HG02852 (cell line): ENCODE measurements around the gene MPDZ.

Source experiments
- ATAC-seq: cut with Tn5 transposase; IDR thresholded peaks from one replicate; pipeline ENCODE4 v1.9.1; 2021; ENCODE audit warnings: mild to moderate bottlenecking, moderate library complexity; ENCODE audit not compliant: unreplicated experiment

The MPDZ gene

DNA sequence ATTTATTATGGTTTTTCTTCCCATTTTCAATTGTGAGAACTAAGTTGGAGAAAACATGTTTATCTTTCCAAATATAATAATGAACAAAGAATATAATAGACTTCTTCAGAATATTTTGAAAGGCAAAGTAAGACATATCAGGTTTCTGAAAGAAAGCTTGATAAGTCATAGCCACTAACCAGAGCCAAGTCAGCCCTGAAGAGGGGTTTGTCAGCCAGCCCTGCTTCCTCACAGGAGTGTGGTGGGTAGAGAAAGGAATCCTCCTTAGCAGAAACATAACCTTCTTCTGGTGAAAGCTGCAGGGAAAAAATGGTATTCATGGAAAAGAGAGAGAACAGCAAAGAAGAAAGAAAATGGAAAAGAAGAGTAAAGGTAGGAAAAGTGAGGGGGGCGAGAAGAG lies 93.4 kb downstream of the MPDZ start:
- ATAC-seq = no peak

DNA sequence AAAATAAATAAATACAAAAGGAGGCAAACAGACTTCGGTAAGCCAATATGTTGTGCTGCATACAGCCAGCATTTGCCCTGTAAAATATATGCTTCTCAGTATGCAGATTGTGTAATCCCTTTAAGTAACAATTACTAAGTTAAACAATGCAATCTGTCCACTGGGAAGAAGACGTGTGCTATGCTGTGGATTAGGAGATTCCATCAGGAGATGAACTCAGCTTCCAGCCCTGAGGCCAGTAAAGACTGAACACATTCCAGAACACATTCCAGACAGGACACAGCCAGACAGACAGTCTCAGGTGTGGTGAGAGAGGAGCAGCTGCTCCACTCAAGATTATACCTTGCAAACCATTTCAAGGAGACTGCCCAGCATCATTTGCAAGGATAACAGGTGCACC lies 97.8 kb downstream of the MPDZ start:
- ATAC-seq = no peak

DNA sequence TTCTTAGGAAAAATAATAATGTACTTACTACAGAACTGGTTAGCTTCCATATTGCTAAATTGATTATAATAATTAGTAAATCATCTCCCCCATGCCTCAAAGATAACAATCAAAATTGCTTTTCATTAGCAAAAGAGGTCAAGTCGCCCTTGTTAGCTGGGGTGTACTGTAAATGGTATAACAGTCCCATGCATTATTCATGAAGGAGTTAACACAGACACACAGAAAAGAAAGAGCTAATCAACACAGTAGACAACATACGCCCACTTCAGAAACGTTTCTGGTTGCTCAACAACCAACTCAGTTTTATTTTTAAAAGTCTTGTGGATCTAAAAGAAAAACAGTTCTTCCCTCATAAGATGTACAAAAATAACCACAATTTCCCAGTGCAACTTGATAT lies 100.2 kb downstream of the MPDZ start:
- ATAC-seq = no peak

DNA sequence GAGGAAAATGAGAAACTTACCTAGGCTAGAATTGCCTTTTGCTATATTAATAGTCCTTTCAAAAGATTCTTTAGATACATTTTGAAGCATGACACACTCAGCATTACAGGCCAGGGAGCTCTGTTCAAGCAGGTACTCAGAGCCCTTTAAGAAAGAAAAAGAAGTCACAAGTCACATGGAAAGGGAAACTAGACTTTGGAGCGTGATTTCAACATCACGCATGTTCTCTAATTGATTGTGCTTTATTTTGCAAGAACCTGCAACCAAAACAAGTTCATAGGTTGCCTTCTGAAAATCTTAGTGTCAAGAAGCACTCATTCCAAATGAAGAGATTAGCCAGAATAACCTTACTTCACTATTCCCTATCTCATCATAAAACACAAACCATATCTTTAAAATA lies 103.8 kb downstream of the MPDZ start:
- no peak for ATAC-seq

DNA sequence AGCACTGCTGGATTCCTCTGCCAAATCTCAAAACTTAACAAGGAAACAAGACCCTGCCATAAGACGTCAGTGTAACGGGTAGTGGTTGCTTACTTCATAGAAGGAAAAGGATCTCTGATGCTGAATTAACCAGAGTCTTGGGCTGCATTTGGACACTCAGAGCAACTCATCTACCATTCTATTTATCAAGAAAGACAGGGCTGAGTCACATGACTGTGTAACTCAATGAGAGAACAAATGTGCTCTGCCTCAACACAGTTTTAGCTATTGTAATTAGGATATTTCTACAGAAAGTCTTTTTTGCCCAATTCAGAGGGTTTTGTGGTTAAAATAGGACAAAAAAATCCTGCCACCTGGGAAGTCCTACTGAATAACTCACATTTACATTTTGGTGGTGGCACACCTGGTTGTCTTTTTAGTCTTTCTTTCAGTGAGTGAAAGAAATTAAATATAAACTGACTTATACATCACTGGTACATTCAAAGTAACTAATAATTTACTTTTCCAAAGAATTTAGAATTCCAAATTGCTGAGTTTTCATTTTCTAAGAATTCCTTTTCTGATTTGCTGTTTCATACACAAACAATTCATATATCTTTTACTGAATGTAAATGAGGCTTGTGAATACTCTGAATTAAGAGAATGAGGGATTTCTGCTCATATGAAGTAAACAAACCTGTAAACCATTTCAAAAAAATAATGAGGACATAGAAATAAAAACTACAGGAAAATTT lies 104.4 kb downstream of the MPDZ start:
- ATAC-seq = no peak

DNA sequence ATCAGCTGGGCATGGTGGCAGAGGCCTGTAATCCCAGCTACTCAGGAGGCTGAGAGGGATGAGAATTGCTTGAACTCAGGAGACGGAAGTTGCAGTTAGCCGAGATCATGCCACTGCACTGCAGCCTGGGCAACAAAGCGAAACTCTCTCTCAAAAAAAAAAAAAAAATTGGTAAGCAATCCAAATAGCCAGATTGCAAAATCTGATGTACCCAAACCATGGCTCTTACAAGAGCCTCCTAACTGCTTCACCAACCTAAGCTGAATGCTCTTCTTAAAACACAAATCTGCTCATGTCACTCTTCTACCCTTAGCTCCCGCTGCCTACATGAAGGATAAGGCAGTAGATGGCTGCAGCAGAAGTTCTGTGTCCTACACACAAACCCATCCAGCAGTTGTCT lies 105.9 kb downstream of the MPDZ start:
- no peak for ATAC-seq

DNA sequence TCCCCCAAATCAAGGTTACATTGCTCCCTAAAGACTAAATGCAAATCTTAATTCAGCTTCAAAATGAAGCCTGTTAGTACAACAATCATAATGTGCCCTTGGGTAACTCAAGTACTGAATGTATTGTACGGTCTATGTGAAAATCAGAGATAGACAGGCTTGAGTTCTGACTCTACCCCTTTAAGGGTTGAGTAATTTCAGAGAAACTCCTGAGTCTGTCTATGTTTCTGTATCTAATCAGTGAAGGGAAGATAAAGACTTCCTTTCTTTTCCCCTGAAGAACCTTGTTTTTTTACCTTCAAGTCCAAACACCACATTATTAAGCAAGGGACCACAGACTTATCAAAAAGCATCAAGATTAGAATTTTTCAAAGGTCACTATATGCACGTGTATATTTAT lies 108.2 kb downstream of the MPDZ start:
- ATAC-seq = no peak

DNA sequence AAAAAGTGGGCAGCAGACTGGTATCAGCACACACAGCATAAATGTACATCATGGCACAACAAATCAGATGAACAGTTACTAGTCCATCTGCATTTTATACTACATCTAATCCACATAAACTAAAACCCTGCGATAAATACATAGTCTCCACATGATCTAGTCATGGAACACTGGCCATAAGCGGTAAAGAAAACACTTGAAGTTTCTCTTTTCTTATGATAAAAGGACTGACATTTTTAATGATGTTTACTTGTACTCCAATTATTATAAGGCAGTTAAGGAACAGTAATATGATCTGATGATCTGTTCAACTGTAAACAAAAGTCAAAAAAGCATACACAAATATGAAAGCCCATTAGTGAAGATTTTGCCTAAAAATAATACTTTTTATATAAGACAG lies 112.5 kb downstream of the MPDZ start:
- no peak for ATAC-seq

DNA sequence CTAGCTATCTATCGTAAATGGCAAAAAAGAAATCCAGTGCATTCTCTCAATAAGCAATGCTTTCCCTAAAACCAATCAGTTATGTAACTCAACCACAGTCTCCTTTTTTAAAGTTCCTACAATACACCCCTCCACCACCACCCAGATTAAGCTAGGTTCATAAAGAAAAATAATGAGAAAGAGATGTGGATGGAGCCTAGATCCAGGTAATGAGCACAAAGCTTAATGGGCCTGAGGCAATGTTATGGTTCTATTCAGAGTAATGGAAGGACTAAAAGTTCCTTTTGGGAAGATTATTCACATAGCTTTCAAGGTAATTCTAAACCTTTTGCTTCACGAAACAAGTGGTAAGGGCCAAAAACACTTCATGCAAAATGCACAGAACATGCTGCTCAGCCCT lies 113.5 kb downstream of the MPDZ start:
- ATAC-seq = no peak

DNA sequence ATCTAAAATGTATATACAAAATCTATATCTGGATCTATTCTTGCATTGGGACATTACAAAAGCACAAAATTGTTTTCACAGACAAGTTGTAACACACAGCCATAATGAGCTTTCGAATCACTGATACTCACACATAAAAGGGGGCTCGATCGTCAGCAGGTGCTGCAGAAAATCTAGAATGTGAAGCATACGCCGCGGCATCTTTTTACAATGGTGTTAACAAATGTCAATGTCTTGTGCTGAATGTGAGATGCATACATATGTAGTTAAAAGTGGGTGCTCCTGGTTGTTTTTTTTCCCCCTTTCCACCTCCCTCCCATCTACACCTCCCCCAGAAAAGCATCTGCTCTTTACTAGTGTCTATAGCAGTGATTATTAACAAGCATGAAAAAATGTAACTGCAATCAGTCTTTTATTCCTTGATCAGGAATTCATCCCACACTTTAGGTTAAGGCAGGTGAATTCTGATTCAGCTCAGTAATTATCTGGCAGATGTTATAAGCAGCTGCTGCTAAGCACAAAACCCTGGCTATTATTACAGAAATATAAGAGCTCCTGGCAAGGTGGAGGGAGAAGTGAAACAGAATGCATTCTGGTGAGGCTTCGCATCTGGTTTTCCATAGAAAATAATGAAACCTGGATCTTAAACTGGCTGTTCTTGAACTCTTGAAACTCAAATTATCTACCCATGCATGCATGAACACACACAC lies 114.1 kb downstream of the MPDZ start:
- ATAC-seq = no peak

DNA sequence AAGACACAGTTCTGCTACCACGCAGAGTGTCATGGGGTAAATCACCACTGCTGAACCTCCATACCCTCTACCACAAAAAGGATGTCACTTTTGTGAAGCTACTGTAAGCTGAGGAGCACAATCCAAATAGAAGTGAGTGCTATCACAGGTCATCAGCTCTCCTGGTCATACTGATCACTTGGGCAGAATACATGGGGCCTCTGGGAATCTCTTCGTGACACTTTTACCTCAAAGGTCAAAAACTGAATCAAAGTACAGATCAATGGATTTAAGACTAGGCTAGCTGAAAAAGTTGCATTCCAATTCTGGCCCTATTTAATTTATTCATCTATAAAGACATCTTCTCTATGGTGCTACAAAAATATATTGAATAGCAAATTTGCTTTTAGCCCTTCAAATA lies 115.5 kb downstream of the MPDZ start:
- no peak for ATAC-seq

DNA sequence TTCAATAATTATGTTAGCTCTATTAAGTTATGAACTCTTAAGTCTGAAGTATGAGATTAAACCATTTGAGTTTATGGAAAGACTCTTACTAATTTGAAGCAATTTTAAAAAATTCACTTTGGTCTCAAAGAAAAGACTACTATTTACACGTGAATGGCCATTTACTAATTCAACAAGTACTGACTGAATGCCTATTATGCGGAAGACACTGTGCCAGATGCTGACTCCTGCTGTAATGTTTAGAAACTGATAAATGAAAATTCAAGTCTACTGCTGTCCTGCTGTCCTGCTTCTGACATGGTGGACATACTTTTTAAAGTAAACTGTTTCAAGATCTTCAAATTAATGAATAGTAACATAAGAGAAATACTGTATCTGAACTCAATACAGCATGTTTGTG lies 116.2 kb downstream of the MPDZ start:
- no peak for ATAC-seq

DNA sequence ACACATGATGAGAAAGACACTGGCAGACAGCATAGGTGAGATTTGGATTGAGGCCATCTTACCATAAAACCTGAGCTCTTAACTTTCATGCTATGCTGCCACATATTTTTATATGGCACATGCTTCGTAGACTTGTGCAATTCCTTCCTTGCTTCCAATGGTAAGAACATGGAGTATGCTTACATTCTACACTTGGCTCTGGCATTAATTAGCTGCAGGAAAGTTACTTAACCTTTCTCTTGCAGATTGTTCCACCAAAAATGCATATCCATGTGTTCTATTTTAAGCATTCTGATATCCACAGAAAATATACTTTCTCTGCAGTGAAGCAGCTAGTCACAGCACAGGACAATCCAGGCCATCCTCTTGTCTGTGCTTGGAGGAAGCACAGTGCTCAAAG lies 119.4 kb downstream of the MPDZ start:
- ATAC-seq = no peak

DNA sequence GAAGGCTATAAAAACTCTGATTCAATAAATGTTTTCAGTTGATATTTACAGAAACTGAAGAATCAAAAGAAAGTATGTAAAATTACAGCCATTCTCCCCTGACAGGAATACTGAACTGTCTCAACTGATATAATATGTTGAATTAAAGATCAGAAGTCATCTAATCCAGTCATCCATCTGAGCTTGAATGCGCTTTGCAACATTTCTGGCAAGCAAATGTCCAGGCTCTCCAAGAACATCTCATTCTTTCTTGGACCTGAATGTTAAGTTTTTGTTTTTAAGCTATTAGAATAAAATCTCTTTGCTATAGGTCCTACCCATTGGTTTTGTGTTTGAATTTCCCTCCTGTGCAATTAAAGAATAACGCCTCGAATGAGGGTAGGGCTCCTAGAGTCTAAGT lies 120.5 kb downstream of the MPDZ start:
- no peak for ATAC-seq

DNA sequence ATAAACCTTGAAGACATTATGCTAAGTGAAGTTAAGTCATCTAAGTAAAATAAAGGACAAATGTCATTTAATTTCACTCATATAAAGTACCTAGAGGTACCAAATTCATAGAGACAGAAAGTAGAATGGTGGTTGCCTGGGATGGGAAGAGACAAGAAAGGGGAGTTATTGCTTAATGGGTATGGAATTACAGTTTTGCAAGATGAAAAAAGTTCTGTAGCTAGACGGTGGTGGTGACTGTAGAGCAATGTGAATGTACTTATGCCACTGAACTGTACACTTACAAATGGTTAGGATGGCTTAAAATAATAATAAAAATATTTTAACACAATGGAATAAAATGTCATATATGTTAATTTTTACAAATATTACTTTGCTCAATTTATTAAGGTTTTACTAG lies 128.0 kb downstream of the MPDZ start:
- ATAC-seq = no peak

DNA sequence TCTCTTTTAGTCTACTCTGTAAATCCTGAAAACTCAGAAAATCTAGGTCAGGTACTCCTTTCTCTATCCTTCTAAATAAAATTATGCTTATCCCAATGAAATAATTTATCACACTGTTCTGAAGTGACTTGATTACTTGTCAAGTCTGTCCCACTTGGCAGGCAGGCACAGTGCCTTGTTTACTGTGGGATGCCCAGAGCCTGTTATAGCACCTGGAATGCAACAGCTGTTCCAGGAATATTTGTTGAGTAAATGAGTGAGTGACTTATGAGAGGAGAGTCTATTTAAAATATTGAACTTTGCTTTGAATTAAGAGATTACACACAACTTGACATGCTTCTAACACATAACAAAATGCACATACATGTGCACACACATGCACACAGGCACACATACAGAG lies 130.0 kb downstream of the MPDZ start:
- no peak for ATAC-seq

DNA sequence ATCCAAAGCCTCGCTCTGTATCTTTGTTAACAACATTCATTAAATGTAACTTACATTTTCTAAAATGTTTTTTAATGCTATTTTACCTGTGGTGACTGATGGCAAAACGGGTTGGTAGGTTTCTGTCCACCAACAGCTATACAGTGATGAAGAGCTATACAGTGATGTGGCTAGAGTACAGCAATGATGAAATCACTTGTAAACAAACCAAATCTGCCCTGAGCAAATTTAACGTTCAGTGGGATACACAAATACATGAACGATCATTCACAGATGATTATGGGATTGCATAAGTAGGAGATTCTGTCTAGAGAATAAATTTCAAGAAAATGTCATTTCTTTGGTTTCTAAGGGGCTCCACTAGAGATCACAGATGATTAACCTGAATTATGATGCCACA lies 132.7 kb downstream of the MPDZ start:
- no peak for ATAC-seq

DNA sequence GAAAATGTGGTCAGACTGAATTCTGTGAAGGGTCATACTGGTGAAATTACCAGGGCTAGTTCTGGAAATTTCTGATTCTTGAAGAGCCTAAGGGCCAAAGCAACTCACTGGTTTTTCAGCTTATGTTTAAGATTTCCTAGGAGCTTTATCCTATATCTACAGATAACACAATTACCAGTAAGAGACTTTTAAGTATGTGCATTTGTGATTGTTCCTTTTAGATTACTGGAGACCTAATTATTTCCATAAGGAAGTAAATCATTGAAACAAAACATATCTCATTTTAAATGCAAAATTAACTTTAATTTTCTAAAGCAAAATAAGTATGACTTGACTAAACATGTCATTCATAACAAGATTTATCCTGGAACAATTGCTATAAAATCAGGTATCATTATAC lies 134.2 kb downstream of the MPDZ start:
- no peak for ATAC-seq

DNA sequence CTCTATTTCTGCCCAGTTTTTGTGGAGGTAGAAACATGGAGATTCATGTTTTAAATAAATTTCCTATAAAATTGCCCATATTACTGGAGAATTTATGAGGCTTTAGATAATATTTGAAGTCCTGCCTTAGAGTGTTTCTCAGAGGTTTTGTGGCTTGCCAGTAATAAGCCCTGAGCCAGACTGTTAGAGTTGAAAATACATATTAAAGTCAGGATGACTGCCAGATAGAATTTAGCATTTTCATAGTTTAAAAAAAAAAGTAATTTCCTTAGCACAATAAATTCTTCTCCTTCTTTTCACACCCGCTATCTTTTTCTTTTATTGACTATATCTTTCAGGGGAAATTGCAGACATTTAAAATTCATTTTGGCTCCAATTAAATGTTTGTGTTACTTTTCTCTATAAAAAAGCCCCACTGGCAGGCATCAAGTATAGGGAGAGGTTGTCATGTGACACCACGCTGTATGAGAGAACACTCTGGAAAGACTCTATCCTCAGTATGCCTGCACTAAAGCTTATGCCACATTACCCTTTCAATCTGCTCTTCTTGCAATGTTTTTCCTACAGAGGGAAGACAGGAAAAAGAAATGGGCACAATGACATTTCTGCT lies 135.2 kb downstream of the MPDZ start:
- no peak for ATAC-seq

DNA sequence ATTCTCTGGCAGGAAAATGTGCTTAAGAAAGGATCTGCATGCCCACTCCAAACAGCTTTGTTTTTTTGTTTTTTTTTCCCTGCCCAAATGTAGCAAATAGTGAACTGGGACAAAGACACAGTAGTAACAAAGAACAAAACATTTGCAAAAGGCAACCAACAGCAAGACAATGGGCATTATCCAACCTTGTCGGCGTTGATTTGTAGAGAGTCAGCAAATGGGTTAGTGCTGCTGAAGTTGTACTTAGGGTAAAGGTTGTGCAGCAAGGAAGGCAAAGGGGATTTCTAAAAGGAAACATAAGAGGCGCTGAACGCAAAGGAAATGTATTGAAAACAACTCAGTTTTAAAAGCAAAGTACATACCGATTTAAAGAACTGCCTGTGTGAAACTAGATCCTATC lies 136.2 kb downstream of the MPDZ start:
- ATAC-seq = no peak

DNA sequence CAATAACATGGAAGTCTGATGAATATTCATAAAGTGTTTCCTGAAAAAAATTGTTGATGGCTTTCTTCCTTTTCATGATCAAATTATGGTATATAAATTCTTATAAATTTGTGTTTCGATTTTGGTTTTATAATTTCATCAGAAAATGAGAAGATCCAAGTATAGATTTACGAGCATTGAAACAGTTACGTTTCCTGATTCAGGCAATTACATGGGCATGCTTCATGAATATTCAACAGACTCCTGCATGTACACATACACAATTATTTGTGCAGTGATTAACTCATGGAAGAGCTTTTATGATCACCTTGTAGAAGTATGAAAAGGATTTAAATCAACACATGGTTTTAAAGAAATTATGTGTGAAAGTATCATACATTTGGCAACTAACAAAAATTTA lies 136.7 kb downstream of the MPDZ start:
- ATAC-seq = no peak

DNA sequence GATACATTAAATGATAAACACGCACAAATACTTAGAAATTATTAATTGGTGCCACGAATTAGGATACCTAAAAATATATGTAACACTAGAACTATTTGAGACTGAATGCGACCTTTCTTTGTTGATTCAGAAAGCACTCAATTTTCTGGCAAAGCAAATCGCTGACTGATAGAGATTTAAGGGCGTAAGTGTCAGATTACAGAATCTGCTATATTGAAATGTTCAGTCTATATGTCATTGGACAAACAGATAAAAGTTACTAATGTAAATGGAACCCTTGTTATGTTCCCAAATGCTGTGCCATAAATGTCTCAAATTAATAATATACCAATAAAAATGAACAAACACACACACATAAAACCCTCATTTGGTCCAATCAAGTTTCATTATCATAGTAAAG lies 137.9 kb downstream of the MPDZ start:
- ATAC-seq = no peak
